ENCODE results near the gene ALG14.
"Not testable (repeated sequence)": the region's sequence is repeated elsewhere in the genome, so short reads cannot be mapped to it uniquely, and the experiment has no call there.

ALG14 gene

DNA sequence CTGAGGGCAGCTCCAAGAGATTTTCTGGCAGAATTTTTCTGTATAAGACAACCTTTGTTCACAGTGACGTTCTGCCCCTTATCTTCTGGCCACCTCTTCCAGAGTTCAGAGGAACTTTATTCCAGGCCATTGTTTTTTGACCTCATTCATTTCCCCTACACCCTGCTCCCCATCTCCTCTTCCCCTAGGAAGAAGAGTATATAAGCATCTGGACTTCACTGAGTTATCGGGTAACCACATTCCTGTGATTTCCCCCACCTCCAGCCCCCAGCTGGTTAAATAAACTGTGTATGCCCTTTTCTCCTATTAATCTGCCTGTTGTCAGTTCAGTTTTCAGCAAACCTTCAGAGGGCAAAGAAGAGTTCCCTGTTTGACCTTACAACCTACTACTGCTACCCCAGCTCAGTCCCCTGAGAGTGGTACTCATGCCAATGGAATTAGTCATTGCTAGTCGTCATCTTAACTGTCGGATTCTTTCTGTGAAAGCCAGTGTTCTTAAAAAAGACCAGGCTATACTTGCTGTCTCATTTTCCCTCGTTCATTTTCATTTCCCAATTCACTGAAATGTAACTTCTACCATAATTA is 14.3 kb upstream of the ALG14 start:
- DNase-seq (ENCODE audit: low read depth): peak; percentile 81

DNA sequence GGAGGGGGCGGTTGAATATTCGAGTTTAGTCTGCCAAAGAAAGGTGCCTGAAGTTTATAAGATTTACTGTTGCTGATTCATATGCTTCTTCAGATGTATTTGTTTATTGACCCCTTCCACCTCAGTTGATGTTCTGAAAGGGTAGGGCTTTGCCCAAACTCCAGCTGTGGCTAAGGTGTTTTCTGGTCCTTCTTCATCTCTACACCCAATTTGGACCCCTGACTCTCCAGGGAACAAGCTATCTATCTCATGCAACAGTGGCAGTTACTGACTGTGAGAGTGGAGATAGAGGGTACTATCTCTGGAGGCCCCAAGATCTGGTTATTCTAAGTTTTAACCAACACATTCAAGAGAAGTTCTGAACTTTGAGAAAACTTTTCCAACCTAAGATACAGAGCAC is 12.6 kb upstream of the ALG14 start:
- DNase-seq (ENCODE audit: low read depth): no peak

DNA sequence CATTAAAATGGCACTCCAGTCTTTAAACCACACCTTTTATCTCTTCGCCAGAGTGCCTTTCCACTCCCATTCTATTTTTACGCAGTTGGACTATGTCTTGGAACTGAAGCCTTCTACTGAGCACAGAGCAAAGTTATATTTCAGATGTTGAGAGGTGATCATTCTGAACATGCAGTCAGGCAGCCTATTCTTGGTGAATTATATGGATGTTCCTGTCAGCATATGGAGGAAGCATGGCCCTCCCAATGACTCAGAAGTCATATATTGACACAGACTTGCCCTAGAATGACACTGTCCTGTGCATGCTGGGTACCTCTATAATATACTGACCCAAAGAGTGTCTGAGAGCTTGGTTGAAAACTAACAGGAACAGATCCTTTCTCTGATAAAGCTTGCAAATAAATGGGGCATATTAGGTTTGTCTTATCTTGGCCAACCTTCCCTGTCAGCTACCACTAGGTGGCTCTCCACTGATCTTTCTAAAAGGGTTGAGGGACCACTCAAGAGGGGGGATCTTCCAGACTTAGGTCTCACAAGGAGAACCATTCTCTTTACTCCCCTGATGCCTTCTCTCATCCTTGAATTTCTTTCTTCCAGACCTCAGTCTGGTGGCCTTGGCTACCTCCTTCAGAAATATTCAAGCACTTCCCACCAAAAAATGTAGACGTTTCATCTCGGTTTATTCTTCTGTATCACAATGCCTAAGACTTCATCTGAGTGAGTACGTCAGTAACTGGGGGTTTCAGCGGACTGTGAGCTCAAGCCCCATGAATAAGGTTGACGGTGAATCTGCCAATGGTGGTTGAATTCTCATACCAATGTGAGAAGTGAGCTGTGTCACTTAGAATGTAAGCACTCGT is 11.8 kb upstream of the ALG14 start:
- peak; percentile 35 for DNase-seq (ENCODE audit: low read depth)

DNA sequence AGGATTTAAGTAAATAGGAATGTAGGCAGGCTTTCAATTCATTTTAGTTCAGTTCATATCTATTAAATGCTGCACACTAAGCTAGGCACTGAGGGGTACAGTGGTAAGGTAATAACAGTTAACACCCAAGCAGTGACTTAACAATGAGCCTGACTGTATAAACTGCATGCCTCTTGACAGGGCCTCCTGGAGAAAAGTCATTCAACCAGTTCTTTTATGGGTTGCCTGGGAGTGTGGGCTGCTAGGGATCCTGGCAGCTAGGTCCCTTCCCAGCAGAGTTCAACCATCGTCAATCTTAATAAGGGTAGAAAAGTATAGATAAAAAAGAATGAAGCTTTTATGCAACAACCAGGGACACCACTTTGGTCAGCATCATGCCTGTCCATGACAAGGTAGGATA is 8.1 kb upstream of the ALG14 start:
- DNase-seq (ENCODE audit: low read depth): no peak

DNA sequence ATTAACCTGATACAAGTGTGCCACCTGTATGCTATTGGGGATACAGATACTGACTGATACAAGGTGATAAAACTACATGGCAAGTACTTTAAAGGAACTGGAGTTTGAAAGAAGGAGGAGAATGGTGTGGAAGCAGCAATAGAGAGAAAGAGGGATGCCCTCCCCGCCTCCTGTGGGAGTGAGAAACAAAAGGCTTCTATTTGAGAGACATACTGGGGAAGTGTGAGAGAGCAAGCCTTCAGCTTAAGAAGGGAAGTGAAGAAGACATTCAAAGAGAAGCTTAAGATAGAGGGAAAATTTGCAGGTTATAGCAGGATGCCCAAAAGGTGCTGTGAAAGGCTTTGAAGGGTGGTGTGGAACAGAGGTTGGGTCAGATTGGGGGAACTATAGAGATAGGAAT is 7.7 kb upstream of the ALG14 start:
- DNase-seq (ENCODE audit: low read depth): no peak

DNA sequence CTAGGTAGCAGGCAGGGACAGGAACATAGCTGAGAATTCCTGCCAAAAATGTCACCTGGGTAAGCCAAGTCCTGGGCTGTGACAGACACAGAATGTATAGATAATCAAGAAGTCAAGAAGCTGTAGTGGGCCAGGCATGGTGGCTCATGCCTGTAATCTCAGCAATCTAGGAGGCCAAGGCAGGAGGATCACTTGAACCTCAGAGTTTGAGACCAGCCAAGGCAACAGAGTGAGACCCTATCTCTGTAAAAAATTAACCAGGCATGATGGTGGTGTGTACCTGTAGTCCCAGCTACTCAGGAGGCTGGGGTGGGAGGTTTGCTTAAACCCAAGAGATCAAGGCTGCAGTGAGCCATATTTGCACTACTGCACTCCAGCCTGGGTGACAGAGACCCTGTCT is 3.3 kb upstream of the ALG14 start:
- no peak for DNase-seq (ENCODE audit: low read depth)

DNA sequence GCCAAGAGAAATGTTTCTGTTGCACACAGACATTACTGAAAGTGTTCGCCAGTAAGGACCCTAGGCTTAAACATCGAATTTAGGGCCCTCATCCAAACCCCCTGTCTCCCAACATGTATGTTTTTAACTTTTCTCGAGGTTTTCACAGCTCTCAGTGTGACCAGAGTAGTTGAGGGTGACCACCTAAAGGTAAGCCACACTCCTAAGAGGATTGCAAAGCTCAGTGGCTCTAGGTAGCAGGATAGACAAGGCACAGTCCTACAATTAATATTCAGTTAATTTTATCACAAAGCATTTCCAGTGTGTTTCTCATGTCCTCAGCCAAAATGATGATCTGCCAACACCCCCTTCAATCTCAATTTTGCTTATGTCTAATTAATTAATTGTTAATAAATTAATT is 695 bp upstream of the ALG14 start:
- DNase-seq (ENCODE audit: low read depth): no peak

DNA sequence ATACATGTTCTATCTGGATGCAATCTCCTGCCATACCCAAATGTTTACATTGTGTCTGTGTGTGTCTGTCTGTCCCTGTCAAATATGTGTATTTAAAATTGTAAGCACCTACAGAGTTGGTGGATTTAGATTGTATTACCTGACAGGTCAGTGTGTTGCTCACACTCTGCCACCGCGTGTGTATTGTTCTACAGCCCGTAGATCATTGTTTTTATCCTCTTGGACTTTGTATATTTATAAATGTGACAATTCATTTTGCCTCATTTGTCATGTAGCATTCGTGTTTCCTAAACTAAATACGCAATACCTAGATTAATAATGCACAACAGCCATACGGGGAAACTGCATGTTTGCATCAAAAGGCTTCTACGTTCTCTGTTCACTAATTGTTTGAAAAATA is 634 bp downstream of the ALG14 start:
- no peak for DNase-seq (ENCODE audit: low read depth)

DNA sequence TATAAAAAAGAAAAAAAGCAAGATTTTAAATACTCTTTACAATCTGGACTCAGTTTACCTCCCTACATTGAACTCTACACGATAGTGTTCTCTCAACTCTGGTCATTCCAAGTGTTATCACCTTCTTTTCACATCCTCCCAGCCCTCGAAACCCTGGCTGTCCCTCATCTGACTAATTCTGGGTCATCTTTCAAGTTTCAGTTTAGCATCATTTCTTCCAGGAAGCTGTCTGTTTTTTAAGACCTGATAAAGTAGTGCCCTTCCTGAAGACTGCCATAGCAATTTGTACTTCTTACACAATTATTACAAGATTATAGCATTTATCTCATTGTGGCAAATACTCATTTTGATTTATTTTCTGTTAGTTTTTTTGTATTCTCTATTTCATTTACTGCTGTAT is 1.2 kb downstream of the ALG14 start:
- DNase-seq (ENCODE audit: low read depth): no peak

DNA sequence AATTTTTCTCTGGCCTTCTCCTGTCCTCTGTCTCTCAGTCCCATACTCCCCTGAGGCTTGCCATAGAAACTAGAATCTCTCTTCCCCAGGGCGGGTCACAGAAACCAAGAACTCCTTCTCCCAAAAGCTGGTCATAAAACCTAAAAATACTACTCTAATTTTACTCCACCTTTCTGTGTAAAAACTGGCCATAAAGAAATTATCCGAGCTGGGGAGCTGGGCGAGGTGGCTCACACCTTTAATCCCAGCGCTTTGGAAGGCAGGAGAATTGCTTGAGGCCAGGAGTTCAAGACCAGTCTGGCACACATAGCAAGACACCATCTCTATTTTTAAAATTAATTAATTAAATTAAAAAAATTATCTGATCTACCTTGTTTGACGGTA is 3.0 kb downstream of the ALG14 start:
- DNase-seq (ENCODE audit: low read depth): no peak

DNA sequence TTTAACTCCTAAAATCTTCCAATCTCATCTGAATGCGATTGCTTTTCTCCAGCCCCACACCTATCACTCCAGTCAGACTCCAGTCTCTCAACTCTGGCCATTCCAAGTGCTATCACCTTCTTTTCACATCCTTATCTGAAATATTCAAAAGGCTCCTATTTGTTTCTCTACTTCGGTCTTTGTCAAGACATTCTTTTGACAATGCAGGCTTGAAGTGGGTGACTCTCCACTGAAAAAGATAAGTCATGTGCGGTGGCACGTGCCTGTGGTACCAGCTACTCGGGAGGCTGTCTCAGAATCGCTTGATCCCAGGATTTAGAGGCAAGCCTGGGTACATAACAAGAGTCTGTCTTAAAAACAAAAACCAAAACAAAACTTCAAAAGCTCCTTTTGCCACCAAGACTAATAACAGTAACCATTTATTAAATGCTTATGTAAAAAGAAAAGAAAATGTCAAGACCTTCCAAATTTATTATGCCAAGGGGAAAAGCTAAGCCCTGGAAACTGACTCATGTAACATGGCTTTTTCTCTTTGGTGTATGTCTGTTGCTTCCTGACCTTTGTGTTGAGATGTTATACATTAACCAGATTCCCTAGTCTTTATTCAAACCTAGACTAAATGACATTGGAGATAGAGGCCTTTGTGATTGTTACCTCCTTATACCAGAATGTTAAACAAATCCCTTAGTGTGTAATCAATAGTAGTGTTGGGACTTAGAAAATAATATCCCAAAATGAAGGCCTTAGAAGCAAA is 3.6 kb downstream of the ALG14 start:
- DNase-seq (ENCODE audit: low read depth): peak; percentile 9

DNA sequence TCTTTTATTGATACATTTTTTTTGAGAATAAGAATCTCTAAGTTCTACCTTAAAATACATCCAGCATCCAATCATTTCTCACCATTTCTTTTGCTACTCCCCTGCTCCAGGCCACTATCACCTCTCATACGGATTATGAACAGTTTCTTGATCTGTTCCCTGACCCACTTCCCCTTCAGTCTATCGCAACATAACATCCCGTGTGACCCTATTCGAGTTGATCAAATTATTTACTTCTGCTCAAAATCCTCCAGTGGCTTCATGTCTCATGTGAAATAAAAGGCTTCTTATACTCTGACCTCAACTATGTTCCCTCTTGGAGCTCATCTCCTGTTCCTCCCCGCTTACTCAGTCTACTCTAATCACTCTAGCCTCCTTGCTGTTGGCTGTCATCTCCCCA is 5.2 kb downstream of the ALG14 start:
- no peak for DNase-seq (ENCODE audit: low read depth)

DNA sequence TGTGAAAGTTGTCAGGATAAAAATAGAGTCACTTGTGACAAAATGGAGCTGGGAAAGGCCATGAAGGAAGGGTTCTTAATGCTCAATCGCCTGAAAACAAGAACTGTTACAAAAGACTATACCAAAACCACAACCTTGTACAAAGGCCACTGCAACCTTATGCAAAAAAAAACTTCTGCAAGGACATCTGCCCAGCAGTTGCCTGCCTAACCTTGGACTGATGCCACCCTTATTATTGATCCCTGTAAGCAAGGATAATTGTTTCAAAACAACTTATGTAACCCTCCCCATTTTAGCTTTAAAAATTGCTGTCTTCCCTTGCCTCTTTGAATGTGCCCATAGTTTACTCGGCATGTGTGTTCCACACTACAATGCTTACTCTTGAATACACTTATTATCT is 5.7 kb downstream of the ALG14 start:
- no peak for DNase-seq (ENCODE audit: low read depth)

DNA sequence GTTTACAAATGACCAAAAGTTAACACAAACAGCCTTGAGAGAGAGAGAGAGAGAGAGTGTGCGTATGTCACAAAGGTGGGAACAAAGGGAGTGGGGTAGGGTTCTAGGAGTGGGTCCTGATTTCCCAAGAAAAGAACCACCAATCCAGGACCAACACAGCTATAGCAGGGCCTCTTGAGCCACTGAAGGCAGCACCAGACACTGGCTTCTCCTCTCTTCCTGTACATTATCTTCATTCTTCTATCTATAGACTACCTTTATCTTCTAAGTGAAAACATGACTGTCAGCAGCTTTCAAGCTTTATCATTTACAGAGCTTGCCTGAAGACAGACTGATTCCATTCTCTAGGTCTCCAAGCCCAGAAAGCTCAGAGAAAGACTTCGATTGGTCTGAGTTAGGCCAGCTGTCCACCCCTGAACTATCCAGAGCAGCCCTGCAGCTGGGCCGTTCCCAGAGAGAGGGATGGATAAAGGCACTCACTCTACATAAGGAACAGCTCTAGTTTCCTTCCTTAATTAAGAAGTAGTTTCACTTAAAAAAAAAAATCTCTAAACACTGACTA is 11.2 kb downstream of the ALG14 start:
- no peak for DNase-seq (ENCODE audit: low read depth)

DNA sequence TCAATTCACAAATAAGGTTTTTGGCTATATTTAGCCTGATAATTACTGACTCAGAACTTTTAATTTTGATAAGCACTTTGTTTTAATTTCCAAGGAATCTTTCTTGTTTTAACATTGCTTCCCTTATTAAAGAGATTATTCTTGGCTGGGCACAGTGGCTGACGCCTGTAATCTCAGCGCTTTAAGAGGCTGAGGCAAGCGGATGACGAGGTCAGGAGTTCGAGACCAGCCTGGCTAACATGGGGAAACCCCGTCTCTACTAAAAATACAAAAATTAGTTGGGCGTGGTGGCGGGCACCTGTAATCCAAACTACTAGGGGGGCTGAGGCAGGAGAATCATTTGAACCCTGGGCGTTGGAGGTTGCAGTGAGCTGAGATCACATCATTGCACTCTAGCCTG is 13.8 kb downstream of the ALG14 start:
- no peak for DNase-seq (ENCODE audit: low read depth)

DNA sequence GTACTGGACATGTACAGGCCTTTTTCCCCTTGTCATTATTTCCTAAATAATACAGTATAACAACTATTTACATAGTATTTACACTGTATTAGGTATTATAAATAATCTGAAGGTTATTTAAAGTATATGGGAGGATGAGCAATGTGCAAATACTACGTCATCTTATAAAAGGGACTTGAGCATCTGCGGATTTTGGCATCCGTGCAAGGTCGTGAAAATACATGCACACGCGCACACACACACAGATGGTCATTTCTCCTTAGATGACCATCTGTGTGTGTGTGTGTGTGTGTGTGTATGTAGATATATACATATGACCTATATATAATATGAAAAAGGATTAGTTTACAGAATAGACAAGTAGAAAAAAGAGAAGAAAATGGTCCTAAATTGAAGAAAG is 15.4 kb downstream of the ALG14 start:
- DNase-seq (ENCODE audit: low read depth): no peak

DNA sequence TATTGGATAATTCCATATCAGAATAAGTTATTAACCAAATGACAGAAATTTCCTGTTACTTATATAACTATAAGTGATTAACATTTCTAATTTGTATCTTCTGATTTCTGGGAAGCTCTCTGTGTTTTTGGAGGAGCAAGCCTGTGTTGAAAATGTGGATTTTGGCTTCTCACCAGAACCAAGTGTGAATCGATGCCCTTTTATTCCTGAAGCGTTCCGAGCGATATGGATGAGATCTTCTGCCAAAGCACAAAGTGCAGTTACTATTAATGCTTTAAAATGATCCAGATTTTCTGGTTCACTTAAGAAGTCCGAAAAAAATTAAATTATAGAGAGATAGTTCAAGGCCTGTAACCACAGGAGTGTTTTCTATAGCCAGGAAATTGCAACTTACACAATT is 22.8 kb downstream of the ALG14 start:
- no peak for DNase-seq (ENCODE audit: low read depth)

DNA sequence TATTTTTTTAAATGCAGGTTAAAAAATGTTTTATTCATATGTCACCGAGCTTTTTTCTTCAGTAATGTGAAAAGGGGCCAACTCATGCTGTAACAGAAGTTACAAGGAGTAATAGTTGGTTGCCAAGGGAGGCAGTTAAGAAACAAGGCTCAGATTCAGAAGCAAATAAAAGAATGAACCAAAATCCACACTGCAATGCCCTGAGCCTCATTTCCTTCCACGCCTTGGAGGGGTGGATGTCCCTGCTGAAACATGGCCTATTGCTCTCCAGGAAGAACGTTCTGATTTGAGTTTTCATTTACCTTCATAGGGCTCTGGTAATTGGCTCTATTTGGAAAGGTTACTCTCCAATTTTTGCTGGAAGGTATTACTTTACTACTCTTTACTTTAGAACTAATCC is 24.4 kb downstream of the ALG14 start:
- DNase-seq (ENCODE audit: low read depth): no peak

DNA sequence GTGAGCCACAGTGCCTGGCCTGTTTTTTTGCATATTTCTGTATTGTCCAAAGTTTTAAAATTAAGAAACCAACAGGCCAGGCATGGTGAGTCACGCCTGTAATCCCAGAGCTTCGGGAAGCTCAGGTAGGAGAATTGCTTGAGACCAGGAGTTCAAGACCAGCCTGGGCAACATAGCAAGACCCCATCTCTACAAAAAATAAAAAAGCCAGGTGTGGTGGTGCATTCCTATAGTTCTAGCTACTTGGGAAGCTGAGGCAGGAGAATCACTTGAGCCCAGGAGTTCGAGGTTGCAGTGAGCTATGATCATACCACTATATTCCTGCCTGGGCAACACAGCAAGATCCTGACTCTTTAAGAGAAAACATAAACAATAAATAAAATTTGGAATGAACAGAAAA is 25.1 kb downstream of the ALG14 start:
- DNase-seq (ENCODE audit: low read depth): not testable (repeated sequence)

DNA sequence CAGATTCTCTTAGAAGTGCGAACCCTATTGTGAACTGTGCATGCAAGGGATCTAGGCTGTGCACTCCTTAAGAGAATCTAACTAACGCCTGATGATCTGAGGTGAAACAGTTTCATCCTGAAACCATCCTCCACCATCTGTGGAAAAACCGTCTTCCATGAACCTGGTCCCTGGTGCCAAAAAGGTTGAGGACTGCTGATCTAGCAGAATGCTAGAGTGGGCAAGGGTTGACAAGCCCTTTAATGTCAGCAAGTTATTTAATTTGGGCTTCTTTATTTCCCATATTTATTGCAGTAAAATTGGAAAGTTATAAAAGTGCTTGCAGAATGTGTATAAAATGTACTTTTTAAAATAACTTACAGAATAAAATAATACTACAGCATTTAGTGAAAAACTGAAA is 26.4 kb downstream of the ALG14 start:
- no peak for DNase-seq (ENCODE audit: low read depth)

DNA sequence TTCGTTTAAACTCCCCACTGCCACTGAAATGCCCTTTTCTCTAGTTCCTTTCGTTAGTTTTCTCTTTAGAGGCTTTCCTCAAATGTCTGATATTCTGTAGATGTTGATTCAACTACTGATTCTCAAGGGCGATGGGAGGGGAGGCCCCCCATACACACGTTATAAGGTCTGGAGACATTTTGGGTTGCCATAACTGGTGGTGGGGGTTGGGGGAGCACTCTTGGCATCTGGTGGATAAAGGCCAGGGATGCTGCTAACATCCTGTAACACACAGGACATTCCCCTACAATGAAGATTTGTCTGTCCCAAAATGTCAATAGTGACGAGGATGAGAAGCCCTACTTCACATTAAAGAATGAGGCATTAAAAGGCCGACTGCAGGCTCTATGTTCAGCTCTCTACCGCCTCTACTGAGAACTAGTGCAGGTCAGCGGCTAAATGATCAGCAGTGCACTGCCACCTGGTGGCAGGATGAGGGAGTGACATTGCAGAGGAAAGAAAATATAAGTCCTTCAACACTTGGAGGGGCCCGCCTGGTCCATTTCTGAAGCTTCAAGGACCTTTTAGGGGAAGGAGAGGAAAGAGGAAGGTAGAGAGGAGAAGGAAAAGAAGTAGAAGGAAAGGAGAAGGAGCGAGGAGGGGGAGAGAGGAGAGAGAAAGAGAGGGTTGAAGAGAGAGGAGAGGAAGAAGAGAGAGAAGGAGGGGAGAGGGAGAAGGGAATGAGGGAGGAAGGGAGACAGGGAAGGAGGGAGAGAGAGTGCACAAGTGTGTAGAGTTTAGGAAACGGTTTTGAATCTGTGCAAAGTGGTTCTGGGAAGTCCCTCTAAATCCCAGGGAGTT is 29.4 kb downstream of the ALG14 start:
- DNase-seq (ENCODE audit: low read depth): peak; percentile 79

DNA sequence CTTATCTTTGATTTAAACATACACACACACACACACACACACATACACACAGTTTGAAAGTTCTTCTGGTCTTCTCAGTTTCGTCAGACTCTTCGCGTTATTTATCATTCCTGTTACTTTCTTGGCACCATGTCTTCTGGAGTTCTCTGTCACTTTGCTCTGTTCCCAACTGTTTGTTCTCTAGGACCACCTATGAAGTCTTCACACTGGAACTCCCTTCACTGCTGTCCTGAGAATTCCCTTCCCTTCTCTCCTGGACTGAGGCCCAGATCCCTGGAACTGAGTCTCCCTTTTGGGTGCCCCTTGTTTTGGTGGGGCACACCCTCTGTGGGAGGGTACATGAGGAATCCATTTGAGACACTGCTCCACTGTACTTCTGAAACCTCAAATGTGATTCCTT is 30.5 kb downstream of the ALG14 start:
- peak; percentile 76 for DNase-seq (ENCODE audit: low read depth)

Measured in amniotic epithelial cell (primary cell).